Fibroblast of villous mesenchyme (primary cell): ENCODE measurements around the gene VCAM1. TPM values are rescaled to one million over a fixed set of nuclear protein-coding genes. Genes with fewer than 3 reads are reported as not detected.
"Not testable (repeated sequence)": the region's sequence is repeated elsewhere in the genome, so short reads cannot be mapped to it uniquely, and the experiment has no call there.

Source experiments
- DNase-seq: peaks from one replicate; pipeline ENCODE4 v3.0.0-alpha.2; 2010; ENCODE audit warnings: low read depth
- H3K4me3 ChIP-seq: 2 replicates; pipeline ENCODE4 v1.5.1; 2011; ENCODE audit warnings: low read depth, mild to moderate bottlenecking, low read length
- total RNA-seq: library from RNA; depleted of rRNA; stranded (reverse); fragments of >200 nt; gene quantifications from 2 replicates; pipeline ENCODE4 v1.2.3, GENCODE V29; 2012
- TF ChIP-seq, protein P1 (sequence below): IDR thresholded peaks from 2 replicates; pipeline ENCODE4 v1.5.1; 2012; ENCODE audit warnings: low read depth, mild to moderate bottlenecking, low read length; ENCODE audit not compliant: insufficient read depth

The VCAM1 gene
- total RNA-seq, 1 donor: 54.8 TPM

DNA sequence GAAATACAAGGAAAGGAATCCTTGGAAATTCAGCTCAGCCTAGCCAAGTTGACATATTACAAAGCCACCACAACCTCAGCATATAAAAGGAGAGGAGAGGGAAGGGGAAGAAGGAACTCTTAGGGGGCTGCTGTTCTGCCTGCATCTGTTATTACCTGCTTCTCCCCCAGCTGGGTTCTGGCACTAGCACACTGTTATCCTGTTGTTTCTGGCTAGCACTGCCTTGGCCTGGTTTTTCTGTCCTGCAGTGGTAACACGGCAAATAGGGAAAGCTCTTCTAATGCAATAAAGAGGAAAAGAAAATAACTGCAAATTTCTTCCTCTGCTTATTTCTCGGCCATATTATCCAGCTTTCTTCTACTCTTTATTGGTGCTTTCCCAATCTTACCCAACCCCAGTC is 16.5 kb upstream of the VCAM1 start:
- no peak for DNase-seq
- TF ChIP-seq, protein P1, sequence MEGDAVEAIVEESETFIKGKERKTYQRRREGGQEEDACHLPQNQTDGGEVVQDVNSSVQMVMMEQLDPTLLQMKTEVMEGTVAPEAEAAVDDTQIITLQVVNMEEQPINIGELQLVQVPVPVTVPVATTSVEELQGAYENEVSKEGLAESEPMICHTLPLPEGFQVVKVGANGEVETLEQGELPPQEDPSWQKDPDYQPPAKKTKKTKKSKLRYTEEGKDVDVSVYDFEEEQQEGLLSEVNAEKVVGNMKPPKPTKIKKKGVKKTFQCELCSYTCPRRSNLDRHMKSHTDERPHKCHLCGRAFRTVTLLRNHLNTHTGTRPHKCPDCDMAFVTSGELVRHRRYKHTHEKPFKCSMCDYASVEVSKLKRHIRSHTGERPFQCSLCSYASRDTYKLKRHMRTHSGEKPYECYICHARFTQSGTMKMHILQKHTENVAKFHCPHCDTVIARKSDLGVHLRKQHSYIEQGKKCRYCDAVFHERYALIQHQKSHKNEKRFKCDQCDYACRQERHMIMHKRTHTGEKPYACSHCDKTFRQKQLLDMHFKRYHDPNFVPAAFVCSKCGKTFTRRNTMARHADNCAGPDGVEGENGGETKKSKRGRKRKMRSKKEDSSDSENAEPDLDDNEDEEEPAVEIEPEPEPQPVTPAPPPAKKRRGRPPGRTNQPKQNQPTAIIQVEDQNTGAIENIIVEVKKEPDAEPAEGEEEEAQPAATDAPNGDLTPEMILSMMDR: no peak
- H3K4me3 ChIP-seq: no peak overlapping the region

DNA sequence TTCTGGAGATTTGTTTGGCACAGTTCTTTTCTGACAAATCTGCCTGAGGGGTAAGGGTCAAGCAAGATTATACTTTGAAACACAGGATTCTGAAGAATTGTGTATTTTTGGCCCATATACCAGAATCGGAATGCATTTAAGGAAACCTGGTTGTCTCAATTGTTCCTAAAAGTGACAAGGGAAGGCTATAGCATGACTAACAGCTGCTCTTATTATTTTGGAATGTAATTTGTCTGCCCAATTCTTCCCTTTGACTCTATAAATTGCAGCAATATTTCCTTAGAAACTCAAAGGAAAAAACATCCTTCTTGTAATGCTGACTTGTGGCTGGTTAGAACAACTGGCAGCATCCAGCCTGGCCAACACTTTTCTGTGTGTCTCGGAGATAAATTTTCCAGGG is 15.8 kb upstream of the VCAM1 start:
- DNase-seq: no peak
- H3K4me3 ChIP-seq: no peak overlapping the region
- TF ChIP-seq, protein P1: no peak

DNA sequence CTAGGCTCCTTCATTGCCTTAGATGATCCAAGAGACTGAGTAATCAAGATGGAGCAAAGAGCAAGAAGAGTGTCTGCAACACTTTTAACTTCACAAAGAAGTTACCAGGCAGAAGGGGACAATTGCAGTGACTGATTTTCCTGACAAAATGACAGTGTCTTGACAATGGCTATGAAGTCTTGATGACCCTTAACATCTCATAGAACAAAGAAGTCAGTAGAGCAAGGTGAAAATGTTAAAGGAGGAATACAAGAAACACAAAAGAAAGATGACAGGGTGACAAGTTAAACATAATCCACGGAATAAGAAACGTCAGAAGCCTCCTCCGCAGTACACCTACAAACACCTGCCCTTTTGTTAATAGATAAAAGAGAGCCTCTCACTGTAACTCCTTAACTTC is 15.1 kb upstream of the VCAM1 start:
- TF ChIP-seq, protein P1: no peak
- DNase-seq: no peak
- no peak overlapping the region for H3K4me3 ChIP-seq

DNA sequence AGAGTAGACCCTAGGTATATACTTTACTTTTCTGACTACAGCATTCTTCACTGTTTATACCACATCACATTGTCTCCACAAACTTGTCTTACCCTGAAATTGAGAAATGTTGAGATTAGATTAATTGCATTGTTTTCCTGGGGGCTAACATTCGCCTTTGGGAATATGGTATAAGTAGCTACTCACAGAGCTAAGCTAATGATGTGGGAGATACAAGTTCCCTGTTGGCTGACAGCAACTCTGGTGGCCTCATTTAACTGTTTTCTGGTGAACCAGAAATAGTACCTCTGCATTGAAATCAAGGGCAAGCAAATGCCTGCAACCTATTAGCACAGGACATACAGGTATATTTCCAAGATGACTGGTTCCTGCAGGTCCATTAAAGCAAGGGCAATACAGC is 13.2 kb upstream of the VCAM1 start:
- H3K4me3 ChIP-seq: no peak overlapping the region
- TF ChIP-seq, protein P1: no peak
- no peak for DNase-seq

DNA sequence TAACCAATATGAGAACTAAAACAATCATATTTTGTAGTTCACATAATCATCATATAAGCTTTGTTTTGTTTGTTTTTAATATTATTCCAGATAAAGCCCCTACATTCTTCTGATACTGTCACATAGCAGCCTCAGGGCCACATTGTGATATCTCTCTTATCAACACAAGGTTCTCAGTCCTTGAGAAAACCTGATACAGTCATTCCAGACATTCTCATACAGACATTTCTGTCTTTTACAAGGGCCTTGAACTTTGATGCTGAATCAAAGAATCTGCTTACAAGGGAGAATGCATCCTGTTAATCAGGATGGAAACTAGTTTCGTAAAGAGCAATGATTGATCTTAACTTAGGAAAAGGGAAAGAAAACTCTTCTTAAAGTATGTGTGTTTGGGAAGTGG is 12.7 kb upstream of the VCAM1 start:
- TF ChIP-seq, protein P1: no peak
- DNase-seq: no peak
- no peak overlapping the region for H3K4me3 ChIP-seq

DNA sequence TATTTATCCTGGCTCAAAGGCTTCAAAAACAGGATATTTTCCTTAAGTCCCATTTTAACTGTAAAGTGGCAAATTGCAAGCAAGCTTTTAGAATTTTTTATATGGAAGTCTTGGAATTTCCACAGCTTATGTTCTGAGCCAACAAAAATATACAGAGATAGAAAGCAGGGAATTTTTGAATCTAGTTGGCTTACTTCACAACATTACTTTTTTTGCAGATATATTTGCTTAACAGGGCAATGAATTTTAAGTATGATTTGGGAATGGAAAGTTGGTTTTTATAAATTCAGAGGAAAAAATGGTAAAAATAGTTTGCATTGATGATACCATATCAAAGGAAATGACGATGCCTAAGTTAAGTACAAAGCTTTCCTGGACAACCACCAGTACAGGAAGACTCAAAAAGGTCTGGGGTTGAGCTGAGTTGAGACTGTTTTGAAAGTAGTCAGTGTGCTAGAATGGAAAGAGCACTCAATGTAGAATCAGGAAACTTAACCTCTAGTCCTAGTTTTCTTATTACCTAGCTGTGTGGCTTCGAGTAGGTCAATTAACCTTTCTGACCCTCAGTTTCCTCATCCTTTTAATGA is 11.0 kb upstream of the VCAM1 start:
- DNase-seq: peak; percentile 13
- TF ChIP-seq, protein P1: no peak
- no peak overlapping the region for H3K4me3 ChIP-seq

DNA sequence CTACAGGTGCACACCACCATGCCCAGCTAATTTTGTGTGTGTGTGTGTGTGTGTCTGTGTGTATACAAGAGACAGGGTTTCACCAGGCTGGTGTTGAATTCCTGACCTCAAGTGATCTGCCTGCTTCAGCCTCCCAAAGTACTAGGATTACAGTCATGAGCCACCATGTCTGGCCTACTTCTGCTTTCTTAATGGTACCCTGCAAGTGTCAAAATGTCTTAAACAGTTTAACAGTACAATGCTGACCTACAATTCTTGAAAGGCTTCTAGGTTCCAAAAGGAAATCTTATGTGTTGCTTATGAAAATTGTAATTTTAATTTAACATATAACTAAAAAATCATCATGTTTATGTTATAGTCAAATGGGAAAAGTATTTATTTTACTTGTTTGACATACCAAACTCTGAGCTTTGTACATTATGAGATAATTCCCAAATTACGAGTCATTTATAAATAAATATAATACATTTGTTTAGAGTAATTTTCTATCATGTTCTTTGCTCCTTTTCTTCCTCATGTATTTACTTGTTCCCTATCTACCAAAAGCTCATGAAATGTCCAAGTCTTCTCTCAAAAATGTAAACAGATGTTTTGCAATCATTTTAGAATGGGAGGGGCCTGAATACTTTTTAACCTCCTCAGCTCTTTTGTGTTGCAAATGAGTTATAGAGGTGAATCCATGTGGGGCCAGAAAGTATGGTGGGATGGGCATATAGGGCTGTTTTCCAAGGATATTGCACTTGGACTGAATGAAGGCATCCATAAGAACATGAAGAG is 8.4 kb upstream of the VCAM1 start:
- H3K4me3 ChIP-seq: no peak overlapping the region
- TF ChIP-seq, protein P1: no peak
- peak; percentile 88 for DNase-seq

DNA sequence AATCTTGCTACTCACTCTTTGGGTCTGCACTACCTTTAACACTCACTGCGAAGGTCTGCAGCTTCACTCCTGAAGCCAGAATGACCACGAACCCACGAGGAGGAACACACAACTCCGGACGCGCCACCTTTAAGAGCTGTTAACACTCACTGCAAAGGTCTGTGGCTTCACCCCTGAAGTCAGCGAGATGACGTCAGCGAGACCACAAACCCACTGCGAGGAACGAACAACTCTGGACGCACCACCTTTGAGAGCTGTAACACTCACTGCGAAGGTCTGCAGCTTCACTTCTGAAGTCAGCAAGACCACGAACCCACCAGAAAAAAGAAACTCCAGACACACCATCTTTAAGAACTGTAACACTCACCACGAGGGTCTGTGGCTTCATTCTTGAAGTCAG is 6.5 kb upstream of the VCAM1 start:
- peak; percentile 60 for DNase-seq
- H3K4me3 ChIP-seq: not testable (repeated sequence)
